ENCODE results near the gene GTF3C1. TPM values are rescaled to one million over a fixed set of nuclear protein-coding genes. Genes with fewer than 3 reads are reported as not detected.
A peak's percentile ranks its signal among the peaks of the same experiment; 100 is the strongest.
"Not testable (repeated sequence)": the region's sequence is repeated elsewhere in the genome, so short reads cannot be mapped to it uniquely, and the experiment has no call there.

GTF3C1 gene
- total RNA-seq, 6 donors from 2014 or later, result 58.3 to 138 (median 73.3) TPM

- no peaks in the 10 kb centered on the region for H3K4me1 ChIP-seq
- no peak for TF ChIP-seq EP300 (IDR thresholded peaks at IDR 0.05)
- TF ChIP-seq, protein P1, sequence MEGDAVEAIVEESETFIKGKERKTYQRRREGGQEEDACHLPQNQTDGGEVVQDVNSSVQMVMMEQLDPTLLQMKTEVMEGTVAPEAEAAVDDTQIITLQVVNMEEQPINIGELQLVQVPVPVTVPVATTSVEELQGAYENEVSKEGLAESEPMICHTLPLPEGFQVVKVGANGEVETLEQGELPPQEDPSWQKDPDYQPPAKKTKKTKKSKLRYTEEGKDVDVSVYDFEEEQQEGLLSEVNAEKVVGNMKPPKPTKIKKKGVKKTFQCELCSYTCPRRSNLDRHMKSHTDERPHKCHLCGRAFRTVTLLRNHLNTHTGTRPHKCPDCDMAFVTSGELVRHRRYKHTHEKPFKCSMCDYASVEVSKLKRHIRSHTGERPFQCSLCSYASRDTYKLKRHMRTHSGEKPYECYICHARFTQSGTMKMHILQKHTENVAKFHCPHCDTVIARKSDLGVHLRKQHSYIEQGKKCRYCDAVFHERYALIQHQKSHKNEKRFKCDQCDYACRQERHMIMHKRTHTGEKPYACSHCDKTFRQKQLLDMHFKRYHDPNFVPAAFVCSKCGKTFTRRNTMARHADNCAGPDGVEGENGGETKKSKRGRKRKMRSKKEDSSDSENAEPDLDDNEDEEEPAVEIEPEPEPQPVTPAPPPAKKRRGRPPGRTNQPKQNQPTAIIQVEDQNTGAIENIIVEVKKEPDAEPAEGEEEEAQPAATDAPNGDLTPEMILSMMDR (IDR thresholded peaks at IDR 0.05), result no peak
- no peaks in the 10 kb centered on the region for H3K27me3 ChIP-seq
- 78 to 93% methylated on average over 4 to 9 of the region's 9 CpGs for WGBS, 2 donors
- H3K27ac ChIP-seq, result no peak overlapping the region
- H3K36me3 ChIP-seq, result peaks cover 0 to 5% (median 2%) of the 10 kb centered on the region in 4 donors
- H3K9me3 ChIP-seq, result no peaks in the 10 kb centered on the region
- ATAC-seq (ENCODE audit: low FRiP score in 2 of 2), result peak in 1 of 2 donors; percentile 7
- DNase-seq, result peak in 1 of 2 donors; percentile 15
- H3K4me3 ChIP-seq, result no peak overlapping the region
Observed at GRCh38 chr16:27436921-27437650, 112.6 kb downstream of the GTF3C1 start.

- TF ChIP-seq, protein P1 (IDR thresholded peaks at IDR 0.05), result no peak
- TF ChIP-seq POLR2A (IDR thresholded peaks at IDR 0.05) (no peak), EP300 (IDR thresholded peaks at IDR 0.05) (no peak), POLR2AphosphoS5 (IDR thresholded peaks at IDR 0.05) (no peak)
- no peak overlapping the region for H3K27ac ChIP-seq
- WGBS, 2 donors, result 91 to 97% methylated on average over 8 of the region's 8 CpGs
- no peaks in the 10 kb centered on the region for H3K9me3 ChIP-seq
- H3K27me3 ChIP-seq, result no peaks in the 10 kb centered on the region
- ATAC-seq (ENCODE audit: low FRiP score in 2 of 2) (no peak), DNase-seq (peak in 1 of 2 donors; percentile 4)
- H3K4me1 ChIP-seq, result no peaks in the 10 kb centered on the region
- no peak overlapping the region for H3K4me3 ChIP-seq
- H3K36me3 ChIP-seq, result peaks cover 0 to 5% (median 2%) of the 10 kb centered on the region in 4 donors
Observed at GRCh38 chr16:27436065-27436464, 113.6 kb downstream of the GTF3C1 start.

GRCh38 chr16:27435146-27435545 lies 114.6 kb downstream of the GTF3C1 start:
- H3K36me3 ChIP-seq; H3K27ac ChIP-seq; H3K27me3 ChIP-seq; H3K4me1 ChIP-seq; H3K9me3 ChIP-seq; H3K4me3 ChIP-seq; ATAC-seq (ENCODE audit: low FRiP score in 2 of 2); DNase-seq: not testable (repeated sequence)
- 95% methylated on average over 5 of the region's 5 CpGs for WGBS, 2 donors

DNA sequence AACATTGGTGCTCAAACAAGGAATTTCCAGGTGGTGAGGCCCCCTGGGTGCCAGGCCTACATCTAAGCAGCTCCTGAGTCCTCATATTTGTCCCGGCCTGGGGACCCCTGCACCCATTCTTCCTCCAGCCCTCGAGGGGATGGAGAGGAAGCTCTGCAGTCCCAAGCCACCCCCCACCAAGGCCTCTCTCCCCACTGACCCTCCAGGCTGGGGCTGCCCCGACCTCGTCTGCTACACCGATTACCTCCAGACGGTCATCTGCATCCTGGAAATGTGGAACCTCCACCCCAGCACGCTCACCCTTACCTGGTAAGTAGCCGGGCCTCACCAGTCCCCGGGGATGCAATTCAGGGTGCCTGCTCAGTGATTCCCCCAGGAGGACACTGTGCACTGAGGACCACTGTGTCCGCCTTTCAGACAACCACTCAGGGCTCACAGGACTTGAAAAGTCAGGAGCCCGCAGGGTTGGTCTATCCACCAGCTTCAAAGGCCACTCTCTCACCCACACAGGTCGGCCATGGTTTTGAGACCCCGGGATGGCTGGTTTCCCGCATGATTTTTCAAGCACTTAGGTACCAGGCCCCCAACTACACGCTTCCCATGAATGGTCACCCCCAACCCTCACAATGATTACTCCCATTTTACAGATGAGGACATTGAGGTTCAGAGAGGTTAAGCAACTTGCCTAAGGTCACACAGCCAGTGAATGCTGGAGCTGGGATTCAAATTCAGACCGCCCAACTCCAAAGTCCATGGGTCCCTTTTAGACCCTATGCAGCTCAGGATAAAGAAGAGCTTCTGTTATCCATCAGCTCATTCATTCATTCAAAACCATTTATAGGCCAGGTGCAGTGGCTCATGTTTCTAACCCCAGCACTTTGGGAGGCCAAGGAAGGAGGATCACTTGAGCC lies 115.3 kb downstream of the GTF3C1 start:
- 88 to 92% methylated on average over 11 to 15 of the region's 16 CpGs for WGBS, 2 donors
- no peaks in the 10 kb centered on the region for H3K27me3 ChIP-seq
- no peaks in the 10 kb centered on the region for H3K9me3 ChIP-seq
- no peak for TF ChIP-seq POLR2A (IDR thresholded peaks at IDR 0.05)
- TF ChIP-seq, protein P1 (IDR thresholded peaks at IDR 0.05), result no peak
- TF ChIP-seq POLR2AphosphoS5 (IDR thresholded peaks at IDR 0.05), result no peak
- no peak for TF ChIP-seq EP300 (IDR thresholded peaks at IDR 0.05)
- H3K27ac ChIP-seq, result no peak overlapping the region
- no peak for ATAC-seq (ENCODE audit: low FRiP score in 2 of 2)
- no peaks in the 10 kb centered on the region for H3K4me1 ChIP-seq
- no peak overlapping the region for H3K4me3 ChIP-seq
- DNase-seq, result peak in 1 of 2 donors; percentile 14
- peaks cover 0 to 5% (median 2%) of the 10 kb centered on the region in 4 donors for H3K36me3 ChIP-seq

- Histone ChIP-seq H3K4me1 (no peaks in the 10 kb centered on the region), H3K4me3 (no peak overlapping the region), H3K27ac (no peak overlapping the region), H3K36me3 (peaks cover 0 to 5% (median 2%) of the 10 kb centered on the region in 4 donors), H3K27me3 (no peaks in the 10 kb centered on the region), H3K9me3 (no peaks in the 10 kb centered on the region)
- no peak for TF ChIP-seq POLR2A (IDR thresholded peaks at IDR 0.05)
- no peak for TF ChIP-seq POLR2AphosphoS5 (IDR thresholded peaks at IDR 0.05)
- TF ChIP-seq EP300 (IDR thresholded peaks at IDR 0.05), result no peak
- TF ChIP-seq, protein P1 (IDR thresholded peaks at IDR 0.05), result no peak
- 64 to 83% methylated on average over 8 of the region's 8 CpGs for WGBS, 2 donors
- ATAC-seq (ENCODE audit: low FRiP score in 2 of 2), result no peak
- peak in 1 of 2 donors; percentile 6 for DNase-seq
Observed at GRCh38 chr16:27433636-27434035, 116.1 kb downstream of the GTF3C1 start.

GRCh38 chr16:27433191-27433590 lies 116.5 kb downstream of the GTF3C1 start:
- ATAC-seq (ENCODE audit: low FRiP score in 2 of 2); H3K9me3 ChIP-seq: not testable (repeated sequence)

More at GRCh38 chr16:27433191-27433590, 116.5 kb downstream of the GTF3C1 start:
- not testable (repeated sequence) for H3K36me3 ChIP-seq, H3K27ac ChIP-seq, H3K4me3 ChIP-seq, DNase-seq, H3K27me3 ChIP-seq, H3K4me1 ChIP-seq
- WGBS, 2 donors, result 73 to 81% methylated on average over 5 of the region's 5 CpGs
